ENCODE data around the gene GTF3C1. TPM values are rescaled to one million over a fixed set of nuclear protein-coding genes. Genes with fewer than 3 reads are reported as not detected.
"Not testable (repeated sequence)": the region's sequence is repeated elsewhere in the genome, so short reads cannot be mapped to it uniquely, and the experiment has no call there.

GTF3C1 gene
- total RNA-seq, 1 experiment from 2014 or later = 38.1 TPM

- ChIA-PET POLR2A (no interaction called here), CTCF (interaction anchor here (1.2 kb wide), 1 partner anchor 16 kb away, joined by 3 read pairs; no protein-coding TSS in a partner anchor)
- no peak for DNase-seq (ENCODE audit: unreplicated experiment)
- H3K36me3 Mint-ChIP-seq (ENCODE audit: insufficient read depth, unreplicated experiment) = no peaks in the 10 kb centered on the region
- no peaks in the 10 kb centered on the region for H3K27me3 Mint-ChIP-seq (ENCODE audit: insufficient read depth, unreplicated experiment)
- no peak overlapping the region for H3K4me3 Mint-ChIP-seq (ENCODE audit: unreplicated experiment)
- TF ChIP-seq CTCF (IDR thresholded peaks at IDR 0.05; ENCODE audit: unreplicated experiment) = no peak
- no peak overlapping the region for H3K27ac Mint-ChIP-seq (ENCODE audit: low read depth, unreplicated experiment)
- intact Hi-C loops (cut with micrococcal nuclease) = no loop called here
- H3K4me1 Mint-ChIP-seq (ENCODE audit: insufficient read depth, unreplicated experiment) = peaks cover 11% of the 10 kb centered on the region
- BruUV-seq (replicated peaks) = no TSS peak
- H3K9me3 Mint-ChIP-seq (ENCODE audit: unreplicated experiment) = no peaks in the 10 kb centered on the region
Measured at GRCh38 chr16:27436065-27436464, 113.6 kb downstream of the GTF3C1 start.

- H3K4me3 Mint-ChIP-seq (ENCODE audit: unreplicated experiment); intact Hi-C loops (cut with micrococcal nuclease); POLR2A ChIA-PET; H3K36me3 Mint-ChIP-seq (ENCODE audit: insufficient read depth, unreplicated experiment); H3K27ac Mint-ChIP-seq (ENCODE audit: low read depth, unreplicated experiment); DNase-seq (ENCODE audit: unreplicated experiment); H3K9me3 Mint-ChIP-seq (ENCODE audit: unreplicated experiment); H3K27me3 Mint-ChIP-seq (ENCODE audit: insufficient read depth, unreplicated experiment); BruUV-seq (replicated peaks): not testable (repeated sequence)
- H3K4me1 Mint-ChIP-seq (ENCODE audit: insufficient read depth, unreplicated experiment) = peaks cover 11% of the 10 kb centered on the region
- CTCF ChIA-PET = interaction anchor here (0.7 to 1.8 kb wide), 2 partner anchors 11 to 82 kb away, joined by 3 to 6 read pairs; no protein-coding TSS in a partner anchor
Measured at GRCh38 chr16:27435146-27435545, 114.6 kb downstream of the GTF3C1 start.

- no peak overlapping the region for H3K4me3 Mint-ChIP-seq (ENCODE audit: unreplicated experiment)
- BruUV-seq (replicated peaks) = no TSS peak
- no peak overlapping the region for H3K27ac Mint-ChIP-seq (ENCODE audit: low read depth, unreplicated experiment)
- intact Hi-C loops (cut with micrococcal nuclease) = no loop called here
- TF ChIP-seq CTCF (IDR thresholded peaks at IDR 0.05; ENCODE audit: unreplicated experiment) = no peak
- no peaks in the 10 kb centered on the region for H3K9me3 Mint-ChIP-seq (ENCODE audit: unreplicated experiment)
- no peaks in the 10 kb centered on the region for H3K27me3 Mint-ChIP-seq (ENCODE audit: insufficient read depth, unreplicated experiment)
- no peak for DNase-seq (ENCODE audit: unreplicated experiment)
- ChIA-PET CTCF (interaction anchor here (0.6 to 1.8 kb wide), 6 partner anchors 12 to 1627 kb away, joined by 3 to 6 read pairs (median 3); no protein-coding TSS in a partner anchor), POLR2A (no interaction called here)
- peaks cover 11% of the 10 kb centered on the region for H3K4me1 Mint-ChIP-seq (ENCODE audit: insufficient read depth, unreplicated experiment)
- H3K36me3 Mint-ChIP-seq (ENCODE audit: insufficient read depth, unreplicated experiment) = no peaks in the 10 kb centered on the region
Measured at GRCh38 chr16:27434141-27435051, 115.3 kb downstream of the GTF3C1 start.

GRCh38 chr16:27433636-27434035 lies 116.1 kb downstream of the GTF3C1 start:
- CTCF ChIA-PET = interaction anchor here (0.6 to 1.8 kb wide), 5 partner anchors 12 to 1626 kb away, joined by 3 to 6 read pairs (median 3); no protein-coding TSS in a partner anchor
- H3K9me3 Mint-ChIP-seq (ENCODE audit: unreplicated experiment) = no peaks in the 10 kb centered on the region

GRCh38 chr16:27433191-27433590 lies 116.5 kb downstream of the GTF3C1 start:
- H3K27me3 Mint-ChIP-seq (ENCODE audit: insufficient read depth, unreplicated experiment); intact Hi-C loops (cut with micrococcal nuclease); H3K9me3 Mint-ChIP-seq (ENCODE audit: unreplicated experiment); DNase-seq (ENCODE audit: unreplicated experiment); H3K4me3 Mint-ChIP-seq (ENCODE audit: unreplicated experiment); BruUV-seq (replicated peaks); H3K36me3 Mint-ChIP-seq (ENCODE audit: insufficient read depth, unreplicated experiment); CTCF ChIA-PET; POLR2A ChIA-PET; H3K27ac Mint-ChIP-seq (ENCODE audit: low read depth, unreplicated experiment): not testable (repeated sequence)
- peaks cover 11% of the 10 kb centered on the region for H3K4me1 Mint-ChIP-seq (ENCODE audit: insufficient read depth, unreplicated experiment)

More at GRCh38 chr16:27433636-27434035, 116.1 kb downstream of the GTF3C1 start:
- TF ChIP-seq CTCF (IDR thresholded peaks at IDR 0.05; ENCODE audit: unreplicated experiment) = no peak
- Mint-ChIP-seq H3K36me3 (ENCODE audit: insufficient read depth, unreplicated experiment) (no peaks in the 10 kb centered on the region), H3K4me3 (ENCODE audit: unreplicated experiment) (no peak overlapping the region), H3K27ac (ENCODE audit: low read depth, unreplicated experiment) (no peak overlapping the region), H3K27me3 (ENCODE audit: insufficient read depth, unreplicated experiment) (no peaks in the 10 kb centered on the region), H3K4me1 (ENCODE audit: insufficient read depth, unreplicated experiment) (peaks cover 11% of the 10 kb centered on the region)
- no TSS peak for BruUV-seq (replicated peaks)
- intact Hi-C loops (cut with micrococcal nuclease) = no loop called here
- no peak for DNase-seq (ENCODE audit: unreplicated experiment)
- POLR2A ChIA-PET = no interaction called here

Measured in MCF 10A (cell line).